Measurements from ENCODE around the gene TMEM53.

TMEM53 gene

GRCh38 chr1:44721485-44722361 lies 47.4 kb upstream of the TMEM53 start:
- Histone ChIP-seq H3K4me3 (ENCODE audit: insufficient read depth, low read length, poor library complexity, severe bottlenecking) (no peak overlapping the region), H3K36me3 (ENCODE audit: low read length) (no peaks in the 10 kb centered on the region), H3K9me2 (replicated peaks; ENCODE audit: insufficient read depth, low read length) (no peaks in the 10 kb centered on the region), H3K9me3 (ENCODE audit: insufficient read depth, low read length) (no peaks in the 10 kb centered on the region), H3K9ac (ENCODE audit: low read length) (peak overlapping the region; percentile 46), H3K4me2 (ENCODE audit: low read depth, low read length, poor library complexity, severe bottlenecking) (peak overlapping the region; percentile 84), H3K27ac (ENCODE audit: low read depth, low read length) (peak overlapping the region; percentile 98), H4K20me1 (ENCODE audit: low read depth, low read length) (no peaks in the 10 kb centered on the region), H2AFZ (ENCODE audit: low read depth, low read length, severe bottlenecking) (no peak overlapping the region), H3K27me3 (ENCODE audit: low read length) (no peaks in the 10 kb centered on the region), H3K79me2 (ENCODE audit: insufficient read depth, low read length) (no peaks in the 10 kb centered on the region), H3F3A (ENCODE audit: insufficient read depth) (peaks cover 30% of the 10 kb centered on the region)
- TF ChIP-seq CTCF (IDR thresholded peaks at IDR 0.05; ENCODE audit: insufficient read depth, low read length, poor library complexity, severe bottlenecking) = no peak

- no peaks in the 10 kb centered on the region for H4K20me1 ChIP-seq (ENCODE audit: low read depth, low read length)
- H3K36me3 ChIP-seq (ENCODE audit: low read length) = no peaks in the 10 kb centered on the region
- H3K9ac ChIP-seq (ENCODE audit: low read length) = no peak overlapping the region
- peak overlapping the region; percentile 44 for H3K27ac ChIP-seq (ENCODE audit: low read depth, low read length)
- H3K9me3 ChIP-seq (ENCODE audit: insufficient read depth, low read length) = no peaks in the 10 kb centered on the region
- TF ChIP-seq CTCF (IDR thresholded peaks at IDR 0.05; ENCODE audit: insufficient read depth, low read length, poor library complexity, severe bottlenecking) (no peak), EZH2phosphoT487 (conservative IDR thresholded peaks at IDR 0.05; ENCODE audit: low read length) (no peak)
- no peak overlapping the region for H2AFZ ChIP-seq (ENCODE audit: low read depth, low read length, severe bottlenecking)
- H3K9me2 ChIP-seq (replicated peaks; ENCODE audit: insufficient read depth, low read length) = no peaks in the 10 kb centered on the region
- H3K27me3 ChIP-seq (ENCODE audit: low read length) = no peaks in the 10 kb centered on the region
- H3K79me2 ChIP-seq (ENCODE audit: insufficient read depth, low read length) = no peaks in the 10 kb centered on the region
- H3K4me3 ChIP-seq (ENCODE audit: insufficient read depth, low read length, poor library complexity, severe bottlenecking) = no peak overlapping the region
- H3K4me2 ChIP-seq (ENCODE audit: low read depth, low read length, poor library complexity, severe bottlenecking) = peak overlapping the region; percentile 0
- peaks cover 31% of the 10 kb centered on the region for H3F3A ChIP-seq (ENCODE audit: insufficient read depth)
These were observed 46.0 kb upstream of the TMEM53 start for GRCh38 chr1:44720281-44720680.

- Histone ChIP-seq H3K27me3 (ENCODE audit: low read length) (no peaks in the 10 kb centered on the region), H3K36me3 (ENCODE audit: low read length) (no peaks in the 10 kb centered on the region), H3K9ac (ENCODE audit: low read length) (no peak overlapping the region), H3K9me3 (ENCODE audit: insufficient read depth, low read length) (no peaks in the 10 kb centered on the region), H3K27ac (ENCODE audit: low read depth, low read length) (no peak overlapping the region), H3K4me2 (ENCODE audit: low read depth, low read length, poor library complexity, severe bottlenecking) (no peak overlapping the region), H3K4me3 (ENCODE audit: insufficient read depth, low read length, poor library complexity, severe bottlenecking) (no peak overlapping the region), H3F3A (ENCODE audit: insufficient read depth) (peaks cover 41% of the 10 kb centered on the region), H4K20me1 (ENCODE audit: low read depth, low read length) (no peaks in the 10 kb centered on the region), H3K79me2 (ENCODE audit: insufficient read depth, low read length) (no peaks in the 10 kb centered on the region), H2AFZ (ENCODE audit: low read depth, low read length, severe bottlenecking) (no peak overlapping the region), H3K9me2 (replicated peaks; ENCODE audit: insufficient read depth, low read length) (no peaks in the 10 kb centered on the region)
- TF ChIP-seq CTCF (IDR thresholded peaks at IDR 0.05; ENCODE audit: insufficient read depth, low read length, poor library complexity, severe bottlenecking) (no peak), EZH2phosphoT487 (conservative IDR thresholded peaks at IDR 0.05; ENCODE audit: low read length) (no peak)
These were observed 45.0 kb upstream of the TMEM53 start for GRCh38 chr1:44719318-44719717.

Data from SU-DHL-6 (cell line).